Stimulated activated CD8-positive, alpha-beta memory T cell treated with anti-CD3 and anti-CD28 coated beads, Interleukin-12 subunit alpha, Interleukin-12 subunit beta, amount 100 ng/mL, for 4 hours (primary cell): ENCODE measurements around the gene EIF2B4.
A peak's percentile ranks its signal among the peaks of the same experiment; 100 is the strongest.
"Not testable (repeated sequence)": the region's sequence is repeated elsewhere in the genome, so short reads cannot be mapped to it uniquely, and the experiment has no call there.

Experiments
- DNase-seq: peaks from one replicate; pipeline ENCODE4 v3.0.0-alpha.2; 2020; ENCODE audit warnings: low read depth

Gene EIF2B4

GRCh38 chr2:27336173-27336572 lies 34.0 kb downstream of the EIF2B4 start:
- DNase-seq: no peak

- DNase-seq: no peak
Measured at GRCh38 chr2:27335311-27335710, 34.8 kb downstream of the EIF2B4 start.

GRCh38 chr2:27324720-27325119 lies 45.4 kb downstream of the EIF2B4 start:
- no peak for DNase-seq

GRCh38 chr2:27323596-27324285 lies 46.4 kb downstream of the EIF2B4 start:
- DNase-seq: no peak

- DNase-seq: peak; percentile 73
Measured at GRCh38 chr2:27322766-27323595, 47.2 kb downstream of the EIF2B4 start, which contains the start of gene MPV17. TSS of gene MPV17 (minus strand) at chr2:27323097. CDS start at chr2:27322517, 580 bp downstream.

GRCh38 chr2:27322301-27322765 lies 47.8 kb downstream of the EIF2B4 start:
- no peak for DNase-seq

- no peak for DNase-seq
Measured at GRCh38 chr2:27320958-27321543, 49.1 kb downstream of the EIF2B4 start.

- DNase-seq: not testable (repeated sequence)
Measured at GRCh38 chr2:27319839-27320238, 50.3 kb downstream of the EIF2B4 start.

GRCh38 chr2:27316655-27317412 lies 53.3 kb downstream of the EIF2B4 start:
- DNase-seq: no peak

- no peak for DNase-seq
Measured at GRCh38 chr2:27315122-27315521, 55.0 kb downstream of the EIF2B4 start.

GRCh38 chr2:27314709-27315108 lies 55.4 kb downstream of the EIF2B4 start:
- no peak for DNase-seq
